H1 (cell line): ENCODE measurements around the gene AIMP1.

Experiments
- CHD1 ChIP-seq: IDR thresholded peaks from 2 replicates; pipeline ENCODE4 v1.6.1; 2012; ENCODE audit warnings: low read depth, low read length, improper control_type of control experiment
- TF ChIP-seq, protein P1 (sequence below): IDR thresholded peaks from 2 replicates; pipeline ENCODE4 v1.6.1; 2011; ENCODE audit warnings: low read length, improper control_type of control experiment

DNA sequence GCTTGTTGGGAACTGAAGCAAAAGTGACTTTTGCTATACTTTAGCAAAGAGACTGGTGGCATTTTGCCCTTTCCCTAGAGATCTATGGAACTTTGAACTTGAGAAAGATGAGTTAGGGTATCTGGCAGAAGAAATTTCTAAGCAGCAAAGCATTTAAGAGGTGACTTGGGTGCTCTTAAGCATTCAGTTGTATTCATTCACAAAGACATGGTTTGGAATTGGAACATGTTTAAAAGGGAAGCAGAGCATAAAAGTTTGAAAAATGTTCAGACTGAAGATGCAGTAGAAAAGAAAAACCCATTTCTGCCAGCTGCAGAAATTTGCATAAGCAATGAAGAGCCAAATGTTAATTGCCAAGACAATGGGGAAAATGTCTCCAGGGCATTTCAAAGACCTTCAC lies 21.6 kb downstream of the AIMP1 start:
- no peak for TF ChIP-seq CHD1
- TF ChIP-seq, protein P1, sequence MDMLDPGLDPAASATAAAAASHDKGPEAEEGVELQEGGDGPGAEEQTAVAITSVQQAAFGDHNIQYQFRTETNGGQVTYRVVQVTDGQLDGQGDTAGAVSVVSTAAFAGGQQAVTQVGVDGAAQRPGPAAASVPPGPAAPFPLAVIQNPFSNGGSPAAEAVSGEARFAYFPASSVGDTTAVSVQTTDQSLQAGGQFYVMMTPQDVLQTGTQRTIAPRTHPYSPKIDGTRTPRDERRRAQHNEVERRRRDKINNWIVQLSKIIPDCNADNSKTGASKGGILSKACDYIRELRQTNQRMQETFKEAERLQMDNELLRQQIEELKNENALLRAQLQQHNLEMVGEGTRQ: no peak
